ENCODE results near the gene VTCN1.
"Not testable (repeated sequence)": the region's sequence is repeated elsewhere in the genome, so short reads cannot be mapped to it uniquely, and the experiment has no call there.

VTCN1 gene, protein sequence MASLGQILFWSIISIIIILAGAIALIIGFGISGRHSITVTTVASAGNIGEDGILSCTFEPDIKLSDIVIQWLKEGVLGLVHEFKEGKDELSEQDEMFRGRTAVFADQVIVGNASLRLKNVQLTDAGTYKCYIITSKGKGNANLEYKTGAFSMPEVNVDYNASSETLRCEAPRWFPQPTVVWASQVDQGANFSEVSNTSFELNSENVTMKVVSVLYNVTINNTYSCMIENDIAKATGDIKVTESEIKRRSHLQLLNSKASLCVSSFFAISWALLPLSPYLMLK

DNA sequence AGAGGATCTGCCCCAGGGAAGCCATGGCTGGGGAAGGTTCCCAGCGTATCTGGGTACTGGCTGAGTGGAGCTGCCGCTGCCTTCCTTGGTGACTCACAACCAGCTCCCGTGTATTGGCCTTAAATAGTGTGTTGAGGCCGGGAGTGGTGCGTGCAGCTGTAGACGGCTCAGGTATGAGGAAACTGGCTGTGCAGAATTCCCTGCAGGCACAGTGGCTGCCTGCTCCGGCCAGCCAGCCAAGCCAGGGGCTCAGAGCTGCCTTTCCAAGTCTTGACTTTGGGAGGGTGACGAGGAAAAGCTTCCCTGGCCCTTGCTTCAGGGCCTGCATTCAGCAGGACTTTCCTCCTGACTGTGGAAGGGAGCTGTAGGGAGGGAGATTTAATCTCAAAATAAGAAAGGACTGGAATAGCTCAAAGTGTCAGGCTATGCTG lies at the start of gene VTCN1:
TSS of gene VTCN1 (minus strand) at position 97 of the 431 bp plus-strand sequence. CDS start at position 25, 72 bp downstream.
- no peak for DNase-seq (ENCODE audit: low spot score)

- DNase-seq (ENCODE audit: low spot score) = no peak
Measured at GRCh38 chr1:117258791-117259190, 48.1 kb upstream of the VTCN1 start.

- not testable (repeated sequence) for DNase-seq (ENCODE audit: low spot score)
Measured at GRCh38 chr1:117258075-117258474, 47.3 kb upstream of the VTCN1 start.

DNA sequence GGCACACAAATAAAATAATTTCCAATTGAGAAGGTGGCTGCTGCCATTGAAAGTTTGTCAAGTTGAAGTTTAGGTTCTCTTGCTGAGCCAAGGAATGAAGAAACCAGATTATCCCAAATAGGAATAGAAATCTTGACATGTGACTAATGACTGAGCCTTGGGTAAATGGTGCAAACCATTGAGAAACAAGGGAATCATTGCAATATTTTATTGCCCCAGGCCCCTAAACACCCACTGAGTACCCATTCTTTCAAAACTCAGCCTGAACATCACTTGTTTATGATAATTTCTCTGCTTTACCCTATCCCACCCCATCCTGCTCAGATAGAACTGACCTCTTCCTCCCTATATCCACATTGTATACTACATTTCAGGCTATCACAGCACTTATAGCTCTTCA lies 46.6 kb upstream of the VTCN1 start:
- no peak for DNase-seq (ENCODE audit: low spot score)

GRCh38 chr1:117250061-117250606 lies 39.4 kb upstream of the VTCN1 start:
- DNase-seq (ENCODE audit: low spot score) = no peak

DNA sequence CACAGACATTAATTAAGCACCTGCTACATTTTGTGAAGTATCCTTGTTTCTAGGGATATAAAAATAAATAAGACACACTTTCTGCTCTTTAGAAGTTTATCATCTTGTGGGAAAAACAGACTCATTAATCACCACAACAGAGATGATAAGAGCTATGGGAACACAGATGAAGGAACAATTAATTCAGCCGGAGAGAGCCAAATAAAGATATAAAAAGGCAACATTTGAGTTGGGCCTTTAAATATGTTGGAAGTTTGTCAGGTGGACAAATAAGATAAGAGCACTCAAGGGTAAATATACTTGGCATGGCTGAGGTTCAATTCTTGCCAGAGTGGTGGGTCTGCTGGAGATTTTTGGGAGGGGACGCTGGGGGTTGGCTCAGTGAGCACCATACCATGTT lies 34.2 kb upstream of the VTCN1 start:
- no peak for DNase-seq (ENCODE audit: low spot score)

DNA sequence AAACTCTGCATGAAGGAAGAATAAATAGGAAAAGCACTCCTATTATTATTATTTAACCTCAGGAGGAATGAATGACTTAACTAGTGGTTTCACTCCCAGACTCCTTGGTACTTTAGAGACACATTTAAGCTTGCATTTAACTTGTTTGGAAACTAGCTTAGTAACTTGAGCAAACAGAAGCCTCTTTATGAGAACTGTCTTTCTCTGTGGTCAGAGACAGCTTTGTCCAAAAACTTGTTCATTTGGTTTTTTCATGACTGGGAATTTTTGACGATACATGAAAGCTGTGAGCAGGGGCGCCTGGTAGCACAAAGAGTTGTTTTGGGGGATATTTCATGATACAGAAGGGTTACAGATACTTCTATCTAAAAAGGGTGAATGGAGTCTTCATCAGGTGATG lies 33.6 kb upstream of the VTCN1 start:
- no peak for DNase-seq (ENCODE audit: low spot score)

DNA sequence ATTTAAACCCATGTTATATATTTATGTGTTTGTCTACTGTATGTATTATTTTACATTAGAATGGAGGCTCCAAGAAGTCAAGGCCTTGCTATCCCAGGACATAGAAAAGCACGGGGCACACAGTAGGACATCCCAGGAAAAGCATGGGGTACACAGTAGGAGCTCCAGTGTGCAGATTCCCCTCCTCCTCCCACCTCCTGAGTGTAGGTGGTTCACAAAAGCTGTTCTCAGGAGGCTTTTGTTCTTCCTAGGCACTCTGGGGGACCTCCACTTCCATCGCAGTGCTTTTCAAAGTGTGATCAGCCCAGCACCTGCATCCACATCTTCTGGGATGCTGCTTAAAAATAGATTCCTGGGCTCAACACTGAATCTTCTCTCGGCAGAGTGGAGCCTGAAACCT lies 30.8 kb upstream of the VTCN1 start:
- DNase-seq (ENCODE audit: low spot score) = no peak

DNA sequence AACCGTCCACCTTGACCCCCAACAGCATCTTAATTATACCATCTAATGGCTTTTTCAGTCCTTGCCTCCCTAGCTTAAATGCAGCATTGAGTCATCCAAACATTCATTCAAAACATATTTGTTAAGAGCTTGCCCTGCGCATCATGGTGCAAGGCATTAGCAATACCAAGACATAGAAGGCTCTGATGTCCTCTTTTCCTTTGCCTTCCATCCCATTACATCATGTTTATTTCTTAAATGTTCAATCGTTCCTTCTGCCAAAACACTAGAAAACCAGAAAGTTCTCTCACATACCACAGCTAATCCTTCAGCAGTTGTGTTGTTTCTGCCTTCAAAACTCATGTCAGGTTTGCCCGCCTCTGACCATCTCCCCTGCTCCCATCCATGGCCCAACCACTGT lies 29.8 kb upstream of the VTCN1 start:
- DNase-seq (ENCODE audit: low spot score) = no peak

- DNase-seq (ENCODE audit: low spot score) = no peak
Measured at GRCh38 chr1:117239467-117239866, 28.7 kb upstream of the VTCN1 start.

GRCh38 chr1:117237726-117238381 lies 27.1 kb upstream of the VTCN1 start:
- DNase-seq (ENCODE audit: low spot score) = no peak

DNA sequence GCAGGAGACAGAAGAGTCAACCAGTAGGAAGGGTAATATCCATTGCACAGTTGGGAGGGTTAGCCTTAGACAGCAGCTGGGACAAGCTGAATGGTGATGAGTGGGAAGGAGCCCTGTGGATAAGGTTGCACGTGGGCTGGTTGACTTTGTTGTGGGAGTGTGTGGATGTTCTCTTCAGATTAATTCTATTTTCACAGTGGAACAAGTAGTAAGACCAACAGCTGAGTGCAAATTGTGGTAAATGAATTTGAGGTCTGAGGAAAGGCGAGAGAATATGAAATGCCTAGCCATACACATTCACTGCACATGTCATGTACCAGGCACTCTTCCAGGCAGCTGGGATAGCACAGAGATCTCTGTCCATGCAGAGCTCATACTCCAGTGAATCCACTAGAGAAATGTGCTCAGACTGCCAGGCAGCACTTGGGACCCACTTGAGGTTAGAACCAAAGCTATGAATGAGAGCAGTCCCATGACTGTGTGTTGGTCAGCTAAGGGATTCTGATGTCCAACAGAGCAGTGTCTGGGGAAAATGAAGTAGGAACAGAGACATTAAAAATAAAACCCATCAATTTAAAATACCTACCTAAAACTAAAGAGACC lies 25.2 kb upstream of the VTCN1 start:
- no peak for DNase-seq (ENCODE audit: low spot score)

DNA sequence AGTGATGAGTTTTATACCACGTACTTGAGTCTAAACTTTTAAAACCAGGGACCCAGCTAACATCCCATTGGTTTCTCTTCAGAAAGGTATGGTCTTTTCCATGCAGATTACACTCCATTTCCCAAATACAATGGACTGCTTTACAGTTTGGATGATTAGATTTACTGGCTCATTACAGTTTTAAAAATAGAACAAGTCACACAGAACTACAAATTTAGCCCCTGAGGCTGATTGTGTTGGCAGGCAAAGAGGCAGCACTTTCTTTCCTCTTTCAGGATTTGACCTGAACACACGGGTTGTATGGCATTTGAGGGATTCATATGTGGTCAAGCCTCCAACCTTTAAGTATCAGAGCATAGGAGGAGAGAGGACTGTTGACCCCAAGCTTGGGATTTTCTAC lies 21.8 kb upstream of the VTCN1 start:
- no peak for DNase-seq (ENCODE audit: low spot score)

GRCh38 chr1:117231748-117232373 lies 21.1 kb upstream of the VTCN1 start:
- DNase-seq (ENCODE audit: low spot score) = no peak

DNA sequence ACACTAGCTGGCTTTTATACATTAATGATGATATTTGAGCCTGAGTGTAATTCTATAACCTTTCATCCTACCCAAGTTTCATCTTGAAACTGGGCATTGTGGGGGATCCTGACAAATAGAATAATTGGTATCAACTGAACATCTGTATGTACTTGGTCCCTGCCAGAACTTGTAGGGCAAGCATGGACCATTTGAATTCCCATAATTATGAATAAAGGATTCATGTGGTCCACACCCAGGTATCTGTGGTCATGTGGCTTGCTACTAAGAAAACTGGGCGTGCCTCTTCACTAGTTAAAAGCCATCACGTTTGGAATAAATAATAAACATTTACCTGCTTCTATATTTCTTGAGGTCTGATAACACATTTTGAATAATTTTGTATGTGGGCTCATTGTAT lies 20.6 kb upstream of the VTCN1 start:
- DNase-seq (ENCODE audit: low spot score) = no peak

- DNase-seq (ENCODE audit: low spot score) = no peak
Measured at GRCh38 chr1:117229217-117229616, 18.5 kb upstream of the VTCN1 start.

DNA sequence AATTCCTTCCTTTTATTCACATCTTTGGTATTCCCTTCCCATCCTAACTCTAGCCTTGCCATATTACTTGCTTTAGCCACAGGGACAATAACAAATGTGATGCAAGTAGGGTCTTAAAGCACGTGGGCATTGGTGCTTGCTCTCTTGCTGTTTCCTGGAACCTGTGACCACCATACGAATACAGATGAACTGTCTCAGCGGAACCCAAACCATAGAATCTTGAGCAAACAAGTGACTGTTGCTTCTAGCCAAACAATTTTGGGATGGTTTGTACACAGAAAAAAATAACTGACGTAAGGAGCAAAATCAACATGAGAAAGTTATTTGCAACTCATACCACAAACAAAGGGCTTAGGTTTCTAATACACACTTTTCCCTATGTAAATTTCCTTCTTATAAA lies 15.2 kb upstream of the VTCN1 start:
- no peak for DNase-seq (ENCODE audit: low spot score)

DNA sequence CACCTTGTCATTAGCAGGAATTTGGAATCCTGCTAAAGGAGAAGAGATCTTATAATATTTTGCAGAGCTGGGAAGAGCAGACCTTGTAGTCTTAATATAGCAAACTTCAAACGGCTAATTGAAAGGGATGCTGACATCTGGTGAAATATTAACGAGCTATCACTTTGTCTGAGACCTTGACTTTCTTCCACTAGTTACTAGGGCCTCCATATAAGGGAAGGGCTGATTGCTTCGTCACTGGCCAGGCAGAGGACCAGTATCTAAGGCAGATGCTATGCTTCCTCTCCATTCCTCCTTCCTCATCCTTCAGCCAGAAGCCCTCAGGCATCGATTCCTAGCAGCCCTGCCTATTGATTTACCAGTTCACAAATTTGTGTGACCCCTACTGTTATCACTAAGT lies 6.0 kb upstream of the VTCN1 start:
- no peak for DNase-seq (ENCODE audit: low spot score)

- no peak for DNase-seq (ENCODE audit: low spot score)
Measured at GRCh38 chr1:117215733-117216462, 5.2 kb upstream of the VTCN1 start.

DNA sequence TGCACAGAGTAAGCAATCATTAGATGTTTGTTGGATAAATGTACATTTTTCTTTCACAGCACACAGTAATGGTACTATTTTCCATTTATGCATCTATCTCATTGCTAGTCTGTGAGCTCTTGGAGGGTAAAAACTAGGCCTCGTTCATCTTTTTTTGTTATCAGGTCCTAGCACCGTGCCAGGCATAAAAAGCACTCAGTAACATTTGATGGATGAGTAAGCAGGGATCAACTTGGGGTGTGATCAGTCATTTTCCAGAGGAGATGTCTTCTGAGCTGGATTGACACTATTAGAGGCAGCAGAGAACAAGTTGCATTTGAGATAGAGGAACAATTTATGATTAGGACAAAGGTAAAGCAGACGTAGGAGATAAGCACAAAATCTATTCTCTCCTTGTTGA lies 4.3 kb upstream of the VTCN1 start:
- no peak for DNase-seq (ENCODE audit: low spot score)

GRCh38 chr1:117213046-117213445 lies 2.3 kb upstream of the VTCN1 start:
- DNase-seq (ENCODE audit: low spot score) = no peak

DNA sequence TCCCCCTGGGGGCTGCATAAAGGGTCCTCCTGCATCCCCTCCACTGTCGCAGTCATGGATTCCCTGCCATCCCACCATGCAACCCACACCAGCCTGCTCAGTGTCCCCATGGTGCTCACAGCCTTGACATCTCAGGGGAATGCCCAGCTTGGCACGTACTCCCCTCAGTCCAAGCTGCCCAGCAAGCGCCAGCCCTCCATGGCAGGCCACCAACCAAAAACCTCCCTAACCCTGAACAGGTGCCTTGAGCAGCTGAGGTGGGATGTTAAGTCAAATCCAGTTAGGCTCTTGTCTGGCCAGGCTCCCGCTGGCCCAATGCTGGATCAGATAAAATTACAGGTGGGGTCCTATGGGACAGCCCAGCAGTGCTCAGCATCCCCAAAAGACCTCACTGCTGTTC lies 341 bp downstream of the VTCN1 start:
- DNase-seq (ENCODE audit: low spot score) = no peak
